Spinal cord (tissue), 10 donors: Measurements from ENCODE around the gene GBP2. TPM values are rescaled to one million over a fixed set of nuclear protein-coding genes. Genes with fewer than 3 reads are reported as not detected.
A peak's percentile ranks its signal among the peaks of the same experiment; 100 is the strongest.
"Not testable (repeated sequence)": the region's sequence is repeated elsewhere in the genome, so short reads cannot be mapped to it uniquely, and the experiment has no call there.

Source experiments
- DNase-seq, 6 donors: peaks; one replicate each; pipeline versions ENCODE4 v3.0.0 to v3.0.0-alpha.2; 2013 to 2015; ENCODE audit warnings: low spot score in 6 of 6, low read depth in 4 of 6
- H3K27ac ChIP-seq: one replicate; pipeline ENCODE4 v1.5.1; 2013; ENCODE audit warnings: low read depth, low read length, control low read depth
- H3K27me3 ChIP-seq: one replicate; pipeline ENCODE4 v1.6.1; 2013; ENCODE audit warnings: low read length; ENCODE audit not compliant: control insufficient read depth, insufficient read depth
- H3K36me3 ChIP-seq: one replicate; pipeline ENCODE4 v1.6.1; 2013; ENCODE audit warnings: low read length; ENCODE audit not compliant: control insufficient read depth, insufficient read depth
- H3K4me1 ChIP-seq: one replicate; pipeline ENCODE4 v1.6.1; 2013; ENCODE audit warnings: low read length; ENCODE audit not compliant: control insufficient read depth, insufficient read depth
- H3K4me3 ChIP-seq: one replicate; pipeline ENCODE4 v1.5.1; 2013; ENCODE audit warnings: low read depth, low read length, control low read depth
- H3K9me3 ChIP-seq: one replicate; pipeline ENCODE4 v1.6.1; 2013; ENCODE audit warnings: low read length; ENCODE audit not compliant: control insufficient read depth, insufficient read depth
- WGBS: methylation state at CpG from one replicate; pipeline ENCODE4 v1.1.5; 2013; ENCODE audit warnings: missing lambda C conversion rate; ENCODE audit not compliant: insufficient coverage; 5-methylcytosine and 5-hydroxymethylcytosine counted together
- polyA plus RNA-seq, 2 donors: library from polyadenylated mRNA; unstranded; fragments of 120-200 nt; gene quantifications; one replicate each; pipeline ENCODE4 v1.2.1, GENCODE V29; 2013; ENCODE audit not compliant: insufficient read length in 2 of 2
- total RNA-seq, 2 donors: library from RNA; depleted of rRNA in 1 of 2; stranded (reverse); fragments of 120-200 nt in 1 of 2; fragments of >200 nt in 1 of 2; gene quantifications; one replicate each; pipeline versions ENCODE4 v1.2.3 to v1.2.4, GENCODE V29; 2013 to 2014
- donor health status: healthy.

Gene GBP2
- total and polyA plus RNA-seq, 4 donors, result 0.46 to 4.3 (median 1.4) TPM

DNA sequence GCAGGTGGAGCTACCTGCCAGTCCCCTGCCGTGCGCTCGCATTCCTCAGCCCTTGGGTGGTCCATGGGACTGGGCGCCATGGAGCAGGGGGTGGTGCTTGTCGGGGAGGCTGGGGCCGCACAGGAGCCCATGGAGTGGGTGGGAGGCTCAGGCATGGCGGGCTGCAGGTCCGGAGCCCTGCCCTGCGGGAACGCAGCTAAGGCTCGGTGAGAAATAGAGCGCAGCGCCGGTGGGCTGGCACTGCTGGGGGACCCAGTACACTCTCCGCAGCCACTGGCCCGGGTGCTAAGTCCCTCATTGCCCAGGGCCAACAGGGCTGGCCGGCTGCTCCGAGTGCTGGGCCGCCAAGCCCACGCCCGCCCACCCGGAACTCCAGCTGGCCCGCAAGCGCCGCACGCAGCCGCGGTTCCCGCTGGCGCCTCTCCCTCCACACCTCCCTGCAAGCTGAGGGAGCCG is 2.1 kb upstream of the GBP2 start:
- not testable (repeated sequence) for DNase-seq, H3K27me3 ChIP-seq, H3K9me3 ChIP-seq, H3K27ac ChIP-seq, H3K36me3 ChIP-seq, H3K4me3 ChIP-seq, H3K4me1 ChIP-seq
- WGBS, result 96% methylated on average over 14 of the region's 31 CpGs

DNA sequence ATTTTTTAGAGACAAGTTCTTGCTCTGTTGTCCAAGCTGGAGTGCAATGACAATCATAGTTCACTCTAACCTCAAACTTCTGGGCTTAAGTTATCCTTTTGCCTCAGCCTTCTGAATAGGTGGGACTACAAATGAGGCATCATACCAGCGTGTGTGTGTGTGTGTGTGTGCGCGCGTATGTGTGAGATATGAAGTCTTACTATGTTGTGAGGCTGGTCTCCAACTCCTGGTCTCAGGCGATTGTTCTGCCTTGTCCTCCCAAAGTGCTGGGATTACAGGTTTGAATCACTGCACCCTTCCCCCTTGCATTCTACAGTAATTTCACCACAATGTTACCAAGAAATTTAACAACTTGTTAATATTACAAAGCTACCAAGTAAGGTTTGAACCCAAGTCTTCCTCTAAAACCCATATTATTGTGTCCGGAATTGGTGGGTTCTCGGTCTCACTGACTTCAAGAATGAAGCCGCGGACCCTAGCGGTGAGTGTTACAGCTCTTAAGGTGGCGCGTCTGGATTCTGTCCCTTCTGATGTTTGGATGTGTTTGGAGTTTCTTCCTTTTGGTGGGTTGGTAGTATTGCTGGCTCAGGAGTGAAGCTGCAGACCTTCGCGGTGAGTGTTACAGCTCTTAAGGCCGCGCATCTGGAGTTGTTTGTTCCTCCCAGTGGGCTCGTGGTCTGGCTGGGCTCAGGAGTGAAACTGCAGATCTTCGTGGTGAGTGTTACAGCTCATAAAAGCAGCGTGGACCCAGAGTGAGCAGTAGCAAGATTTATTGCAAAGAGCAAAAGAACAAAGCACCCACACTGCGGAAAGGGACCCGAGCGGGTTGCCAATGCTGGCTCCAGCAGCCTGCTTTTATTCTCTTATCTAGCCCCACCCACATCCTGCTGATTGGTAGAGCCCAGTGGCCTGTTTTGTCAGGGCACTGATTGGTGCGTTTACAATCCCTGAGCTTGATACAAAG is 970 bp upstream of the GBP2 start:
- not testable (repeated sequence) for H3K4me1 ChIP-seq, H3K27ac ChIP-seq, DNase-seq, H3K36me3 ChIP-seq, H3K27me3 ChIP-seq, H3K9me3 ChIP-seq, H3K4me3 ChIP-seq
- WGBS, result 92% methylated on average over 15 of the region's 23 CpGs

DNA sequence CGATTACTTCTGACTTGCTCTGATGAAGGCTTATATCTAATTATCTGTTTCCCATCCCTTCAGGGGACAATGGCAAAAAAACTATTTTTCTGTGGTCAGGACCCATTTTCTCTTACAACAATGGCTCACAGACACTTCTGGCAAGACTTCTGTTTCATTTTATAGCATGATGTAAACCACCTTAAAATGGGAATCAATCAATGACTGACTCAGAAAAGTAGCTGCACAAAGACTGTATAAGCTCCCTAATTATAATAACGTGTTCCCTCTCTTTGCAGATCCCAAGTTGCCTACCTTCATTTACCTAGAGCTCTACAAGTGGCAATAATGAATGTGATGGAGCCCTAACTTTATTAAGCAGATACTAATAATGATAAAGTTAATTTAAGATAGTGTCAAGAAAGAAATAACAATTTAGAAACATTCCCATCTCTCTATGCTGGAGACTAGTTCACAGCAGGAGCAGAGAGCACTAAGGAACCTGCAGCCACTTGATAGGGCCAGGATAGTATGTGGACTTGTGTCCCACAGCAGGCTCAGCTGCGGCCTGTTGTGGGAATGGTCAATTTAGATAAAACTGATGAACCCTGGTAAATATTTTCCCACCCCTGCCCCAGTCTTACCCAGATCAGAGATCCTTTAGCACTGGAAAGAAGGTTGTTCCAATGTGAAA is 538 bp downstream of the GBP2 start:
- Histone ChIP-seq H3K36me3 (no peaks in the 10 kb centered on the region), H3K27me3 (no peaks in the 10 kb centered on the region), H3K4me3 (no peak overlapping the region), H3K27ac (no peak overlapping the region), H3K4me1 (no peaks in the 10 kb centered on the region), H3K9me3 (no peaks in the 10 kb centered on the region)
- no peak for DNase-seq
- WGBS, result no CpG with 5 or more reads among the region's 3 CpGs

DNA sequence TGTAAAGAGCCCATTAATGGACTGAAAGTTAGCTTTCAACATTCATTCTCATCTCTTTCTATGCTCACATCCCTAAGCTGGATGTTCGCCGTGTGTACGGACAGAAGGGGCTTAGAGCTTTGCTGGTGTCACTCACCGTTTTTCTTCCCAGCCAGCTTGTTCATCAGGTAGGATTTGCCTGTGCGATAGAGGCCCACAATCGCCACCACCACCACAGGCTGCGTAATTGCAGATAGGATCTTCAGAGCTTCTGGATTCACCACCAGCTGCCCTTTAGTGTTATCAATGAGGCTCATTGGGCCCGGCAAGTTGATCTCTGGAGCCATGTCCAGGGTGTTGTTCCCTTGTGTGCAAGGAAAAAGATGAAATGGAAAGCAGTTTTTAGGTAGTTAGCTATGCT is 4.3 kb downstream of the GBP2 start:
- DNase-seq, result no peak
- no peaks in the 10 kb centered on the region for H3K27me3 ChIP-seq
- no peaks in the 10 kb centered on the region for H3K9me3 ChIP-seq
- H3K4me3 ChIP-seq, result no peak overlapping the region
- no peaks in the 10 kb centered on the region for H3K4me1 ChIP-seq
- no peak overlapping the region for H3K27ac ChIP-seq
- WGBS, result 94% methylated on average over 8 of the region's 8 CpGs
- no peaks in the 10 kb centered on the region for H3K36me3 ChIP-seq

DNA sequence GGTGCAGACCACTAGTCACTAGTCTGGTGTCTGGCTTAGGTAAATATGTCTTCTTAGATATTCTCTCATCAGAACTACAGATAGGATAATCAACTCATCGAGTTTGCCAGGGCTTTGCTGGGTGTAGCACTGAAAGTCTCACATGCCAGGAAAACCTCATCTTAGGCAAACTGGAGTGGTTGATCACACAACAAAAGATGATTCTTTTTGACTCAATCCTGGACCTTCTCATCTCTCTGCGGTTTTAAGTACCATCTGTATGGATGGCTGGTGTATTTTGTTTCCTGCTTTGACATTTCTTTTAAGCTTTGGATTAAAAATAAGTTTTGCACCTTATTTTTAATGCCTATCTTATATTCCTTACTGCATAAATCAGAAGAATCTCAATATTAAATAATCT is 11.3 kb downstream of the GBP2 start:
- Histone ChIP-seq H3K4me1 (no peaks in the 10 kb centered on the region), H3K27ac (no peak overlapping the region), H3K4me3 (no peak overlapping the region), H3K36me3 (no peaks in the 10 kb centered on the region), H3K9me3 (no peaks in the 10 kb centered on the region), H3K27me3 (no peaks in the 10 kb centered on the region)
- no peak for DNase-seq
- WGBS, result no CpG with 5 or more reads among the region's 2 CpGs

DNA sequence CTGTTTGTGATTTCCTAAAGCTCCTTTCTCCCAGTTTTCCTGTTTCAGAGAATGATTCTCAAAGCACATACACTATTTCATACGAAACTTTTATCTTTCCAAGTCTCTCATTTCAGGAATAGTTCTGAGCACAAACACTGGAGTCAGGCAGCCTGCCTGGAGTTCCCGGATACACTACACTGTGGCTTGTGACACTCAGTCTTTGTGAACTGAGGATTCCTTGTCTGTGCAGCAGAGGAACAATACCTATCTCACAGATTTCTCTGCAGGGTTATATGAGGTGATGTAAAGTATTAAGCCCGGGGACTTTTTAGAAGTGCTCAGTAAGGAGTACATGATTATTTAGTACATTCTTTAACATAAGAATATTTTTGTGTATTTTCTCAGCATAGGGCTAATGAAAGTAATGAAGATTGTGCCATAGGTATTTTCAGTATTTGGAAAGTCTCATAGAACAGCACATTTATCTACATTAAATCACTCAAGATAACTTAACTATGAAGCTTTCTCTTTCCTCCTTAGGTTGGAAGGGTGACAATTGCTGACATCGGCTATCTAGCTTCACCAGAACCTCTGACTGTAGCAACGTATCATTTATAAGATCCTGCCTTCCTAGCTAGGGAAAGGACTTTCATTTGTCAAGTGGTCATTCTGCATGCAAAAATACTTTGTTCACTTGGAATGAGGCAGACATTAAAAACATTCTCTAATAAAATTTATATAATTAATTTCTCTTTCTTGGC is 12.9 kb downstream of the GBP2 start:
- Histone ChIP-seq H3K27me3 (no peaks in the 10 kb centered on the region), H3K4me1 (no peaks in the 10 kb centered on the region), H3K4me3 (no peak overlapping the region), H3K27ac (no peak overlapping the region), H3K36me3 (no peaks in the 10 kb centered on the region), H3K9me3 (no peaks in the 10 kb centered on the region)
- DNase-seq, result peak in 1 of 6 donors; percentile 14
- 85% methylated on average over 3 of the region's 5 CpGs for WGBS

DNA sequence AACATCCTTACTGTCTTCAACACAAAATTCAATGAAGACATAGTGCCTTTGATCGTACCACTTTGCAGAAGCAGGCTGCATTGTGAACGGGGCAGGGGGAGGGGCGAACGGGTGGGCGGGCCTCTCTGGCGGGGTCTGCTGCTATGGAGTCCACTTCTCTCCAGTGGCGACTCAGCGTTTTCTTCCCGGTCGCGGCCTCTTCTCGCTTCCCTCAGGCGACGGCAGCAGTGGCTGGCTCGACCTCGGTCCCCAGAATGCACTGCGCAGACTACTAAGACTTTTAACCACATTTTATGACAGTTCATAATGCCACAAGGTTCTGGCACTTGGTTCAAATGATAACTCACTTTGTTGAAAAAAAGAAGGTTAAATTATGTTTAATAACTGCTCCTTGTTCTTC is 21.2 kb downstream of the GBP2 start:
- Histone ChIP-seq H3K9me3 (no peaks in the 10 kb centered on the region), H3K4me1 (no peaks in the 10 kb centered on the region), H3K36me3 (no peaks in the 10 kb centered on the region), H3K4me3 (no peak overlapping the region), H3K27me3 (no peaks in the 10 kb centered on the region), H3K27ac (no peak overlapping the region)
- 91% methylated on average over 14 of the region's 17 CpGs for WGBS
- DNase-seq, result no peak

DNA sequence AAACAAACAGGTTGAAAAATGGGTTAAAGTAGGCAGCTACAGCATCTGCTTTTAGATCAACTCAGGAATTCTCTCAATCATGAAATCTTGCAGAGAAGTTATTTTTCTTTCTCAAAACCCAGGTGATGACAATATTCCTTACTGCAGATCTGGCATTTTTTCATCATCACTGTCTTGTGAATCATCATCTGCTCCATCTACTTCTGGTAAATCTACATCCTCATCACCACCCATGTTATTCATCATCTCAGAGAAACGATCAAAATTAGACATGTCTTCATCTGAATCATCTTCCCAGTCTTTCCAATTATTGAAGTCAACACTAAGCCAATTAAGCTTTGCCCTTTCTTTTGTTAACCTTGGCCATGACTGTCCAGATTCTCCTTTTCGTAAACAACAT is 21.8 kb downstream of the GBP2 start:
- no peaks in the 10 kb centered on the region for H3K27me3 ChIP-seq
- DNase-seq, result no peak
- H3K36me3 ChIP-seq, result no peaks in the 10 kb centered on the region
- H3K4me3 ChIP-seq, result no peak overlapping the region
- WGBS, result 94% methylated on average over 2 of the region's 2 CpGs
- H3K9me3 ChIP-seq, result no peaks in the 10 kb centered on the region
- no peak overlapping the region for H3K27ac ChIP-seq
- H3K4me1 ChIP-seq, result no peaks in the 10 kb centered on the region

DNA sequence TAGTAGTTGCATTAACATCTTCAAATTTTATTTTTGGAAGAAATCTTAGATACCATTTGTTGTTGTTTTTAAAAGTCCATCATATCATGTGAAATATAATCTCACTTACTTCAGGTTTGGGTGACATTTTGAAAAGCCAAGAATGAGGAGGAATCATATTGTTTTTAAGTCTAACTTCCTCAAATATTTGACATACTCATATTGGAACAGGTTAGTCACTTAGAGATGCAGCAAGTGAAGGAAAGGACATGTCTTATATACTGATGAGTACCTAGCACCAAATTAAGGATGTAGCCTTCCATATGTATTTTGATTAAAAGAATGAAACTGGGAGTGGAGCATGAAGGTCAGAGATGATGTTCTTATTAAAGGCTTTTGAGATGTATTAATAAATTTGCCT is 23.9 kb downstream of the GBP2 start:
- Histone ChIP-seq H3K27ac (no peak overlapping the region), H3K9me3 (no peaks in the 10 kb centered on the region), H3K27me3 (no peaks in the 10 kb centered on the region), H3K4me3 (no peak overlapping the region), H3K36me3 (no peaks in the 10 kb centered on the region), H3K4me1 (no peaks in the 10 kb centered on the region)
- DNase-seq, result no peak
